ENCODE results near the gene MCOLN3. TPM values are rescaled to one million over a fixed set of nuclear protein-coding genes. Genes with fewer than 3 reads are reported as not detected.

The MCOLN3 gene
- 0.09 TPM in 1 of 2 replicates, not detected in the other for total RNA-seq
- long read RNA-seq, partial matches to known transcripts, result 0 of 1 reads
- long read RNA-seq, other reads (novel, unspliced or antisense), result 0 of 1 reads

DNA sequence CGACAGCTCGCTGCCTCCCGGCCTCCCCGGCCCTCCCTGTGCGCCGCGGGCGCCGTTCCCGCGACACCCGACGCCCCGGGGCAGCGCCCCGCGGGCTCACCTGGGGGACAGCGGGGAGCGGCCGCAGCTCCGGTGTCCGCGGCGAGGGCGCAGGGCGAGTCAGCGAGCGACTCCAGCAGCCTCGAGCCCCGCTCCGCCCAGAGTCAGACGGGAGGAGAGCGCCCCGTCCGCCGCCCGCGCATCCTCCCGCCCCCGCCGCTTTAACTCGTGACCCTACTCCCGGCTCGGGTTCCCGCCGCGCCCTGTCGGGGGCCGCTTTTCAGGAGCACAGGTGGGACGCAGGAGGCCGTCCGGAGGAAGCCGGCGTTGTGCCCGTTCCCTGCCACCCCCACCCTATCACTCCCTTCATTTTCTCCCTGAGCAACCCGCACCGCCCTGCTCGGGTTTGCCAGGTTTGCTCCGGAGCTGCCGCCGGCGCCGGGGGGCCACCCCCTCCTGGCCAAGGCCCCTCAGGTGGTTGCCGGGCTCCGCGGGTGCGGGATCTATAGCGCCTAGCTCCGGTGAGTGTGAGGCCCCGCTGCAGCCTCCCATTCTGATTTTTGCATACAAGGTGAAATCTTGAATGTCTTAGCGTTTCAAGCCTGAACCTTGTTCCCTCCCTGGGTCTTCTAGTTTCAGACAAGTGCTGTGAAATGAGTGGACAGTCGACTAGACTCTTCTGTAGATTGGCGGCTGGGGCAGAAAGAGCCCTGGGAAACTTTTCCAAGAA lies at the start of gene MCOLN3:
Gene MCOLN3 (minus strand): TSS at position 205 of the 769 bp plus-strand sequence. CDS start 3,140 bp downstream, outside the sequence.
- no peak for TF ChIP-seq CTCF (conservative IDR thresholded peaks at IDR 0.05)
- no peaks in the 10 kb centered on the region for H3K9me3 Mint-ChIP-seq
- H3K4me3 Mint-ChIP-seq, result peak within 1 kb of the TSS; percentile 76
- H3K27me3 Mint-ChIP-seq (ENCODE audit: low read depth), result peaks cover 81% of the 10 kb centered on the region
- DNase-seq (ENCODE audit: low read depth, low spot score), result peak; percentile 9
- H3K36me3 Mint-ChIP-seq (ENCODE audit: low read depth), result no peaks in the 10 kb centered on the region
- peaks cover 5% of the 10 kb centered on the region for H3K4me1 Mint-ChIP-seq
- H3K27ac Mint-ChIP-seq (ENCODE audit: unreplicated experiment), result no peak within 1 kb of the TSS

GRCh38 chr1:85093644-85094043 lies 45.3 kb upstream of the MCOLN3 start:
- H3K4me3 Mint-ChIP-seq, result no peak overlapping the region
- DNase-seq (ENCODE audit: low read depth, low spot score), result no peak

DNA sequence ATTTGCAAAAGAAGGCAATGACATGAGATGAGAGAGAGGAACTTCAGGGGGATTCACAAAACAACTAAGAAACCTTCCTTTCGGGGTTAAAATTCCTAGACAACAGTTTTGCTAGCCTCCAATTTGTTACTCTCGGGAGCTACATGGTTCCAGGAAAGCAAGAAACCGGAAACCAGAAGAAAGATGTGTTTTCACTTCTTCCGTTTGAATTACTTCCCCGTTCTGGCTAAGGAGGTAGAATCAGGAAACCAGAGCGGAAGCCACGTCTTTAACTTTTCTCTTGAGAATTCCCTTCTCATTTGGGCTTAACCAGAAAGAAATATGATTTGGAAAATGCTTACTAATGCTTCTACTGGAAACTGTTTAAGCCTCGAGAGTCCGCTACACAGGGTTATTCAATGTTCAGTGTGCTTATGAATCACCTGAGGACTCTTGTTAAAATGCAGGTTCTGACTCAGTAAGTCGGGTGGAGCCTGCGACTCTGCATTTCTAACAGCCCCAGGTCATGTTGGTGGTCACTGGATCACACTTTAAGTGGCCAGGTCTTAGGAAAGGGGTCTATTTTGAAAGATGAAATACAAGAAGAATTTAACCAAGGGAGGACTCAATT lies 43.5 kb upstream of the MCOLN3 start:
- Mint-ChIP-seq H3K9me3 (no peaks in the 10 kb centered on the region), H3K27ac (ENCODE audit: unreplicated experiment) (no peak overlapping the region)

More at GRCh38 chr1:85093644-85094043, 45.3 kb upstream of the MCOLN3 start:
- TF ChIP-seq CTCF (conservative IDR thresholded peaks at IDR 0.05), result no peak
- Mint-ChIP-seq H3K27ac (ENCODE audit: unreplicated experiment) (no peak overlapping the region), H3K36me3 (ENCODE audit: low read depth) (no peaks in the 10 kb centered on the region), H3K27me3 (ENCODE audit: low read depth) (peaks cover 12% of the 10 kb centered on the region), H3K4me1 (no peaks in the 10 kb centered on the region), H3K9me3 (no peaks in the 10 kb centered on the region)

DNA sequence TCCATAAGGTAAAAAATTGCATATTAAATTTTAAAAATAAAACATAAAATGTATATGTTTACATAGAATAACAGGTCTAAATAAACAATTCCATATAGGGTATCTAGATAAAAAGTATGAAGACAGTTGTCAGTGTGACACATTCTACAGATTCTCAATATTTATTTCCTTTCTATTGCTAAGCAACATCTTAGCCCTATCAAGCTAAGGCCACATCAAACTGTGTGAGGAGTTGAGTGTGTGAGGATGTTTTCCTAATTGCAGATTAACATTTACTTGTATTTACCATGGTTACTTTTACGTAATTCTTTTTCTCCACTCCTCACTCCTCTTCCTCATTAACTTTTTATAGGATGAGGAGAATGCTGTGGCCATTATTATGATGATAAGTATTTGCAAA lies 41.9 kb upstream of the MCOLN3 start:
- no peak for TF ChIP-seq CTCF (conservative IDR thresholded peaks at IDR 0.05)
- no peak overlapping the region for H3K4me3 Mint-ChIP-seq
- no peaks in the 10 kb centered on the region for H3K36me3 Mint-ChIP-seq (ENCODE audit: low read depth)
- H3K27me3 Mint-ChIP-seq (ENCODE audit: low read depth), result peaks cover 10% of the 10 kb centered on the region
- DNase-seq (ENCODE audit: low read depth, low spot score), result no peak
- H3K9me3 Mint-ChIP-seq, result no peaks in the 10 kb centered on the region
- no peaks in the 10 kb centered on the region for H3K4me1 Mint-ChIP-seq
- no peak overlapping the region for H3K27ac Mint-ChIP-seq (ENCODE audit: unreplicated experiment)

More for the DNA sequence above, 43.5 kb upstream of the MCOLN3 start:
- no peaks in the 10 kb centered on the region for H3K4me1 Mint-ChIP-seq
- no peaks in the 10 kb centered on the region for H3K36me3 Mint-ChIP-seq (ENCODE audit: low read depth)
- TF ChIP-seq CTCF (conservative IDR thresholded peaks at IDR 0.05), result no peak
- DNase-seq (ENCODE audit: low read depth, low spot score), result no peak
- H3K4me3 Mint-ChIP-seq, result no peak overlapping the region
- H3K27me3 Mint-ChIP-seq (ENCODE audit: low read depth), result peaks cover 12% of the 10 kb centered on the region

DNA sequence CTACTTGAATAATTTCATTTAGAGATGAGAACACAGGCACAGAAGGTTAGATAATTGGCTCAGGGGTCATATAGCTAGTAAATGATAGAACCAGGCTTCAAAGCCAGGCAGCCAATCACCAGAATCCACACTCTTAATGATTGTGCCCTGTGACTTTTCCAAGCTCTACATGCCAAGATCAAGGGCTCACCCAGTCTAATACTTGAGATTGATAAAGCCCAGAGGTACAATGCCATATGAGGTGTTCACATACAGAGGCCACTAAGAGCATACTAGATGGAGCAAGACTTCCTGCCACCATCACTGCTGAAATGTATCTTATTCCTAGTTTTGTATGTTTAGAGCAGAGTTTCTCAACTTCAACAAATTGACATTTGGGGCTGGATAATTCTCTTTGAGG lies 40.9 kb upstream of the MCOLN3 start:
- Mint-ChIP-seq H3K4me1 (no peaks in the 10 kb centered on the region), H3K27me3 (ENCODE audit: low read depth) (peaks cover 12% of the 10 kb centered on the region), H3K4me3 (no peak overlapping the region), H3K27ac (ENCODE audit: unreplicated experiment) (no peak overlapping the region), H3K9me3 (no peaks in the 10 kb centered on the region), H3K36me3 (ENCODE audit: low read depth) (no peaks in the 10 kb centered on the region)
- no peak for DNase-seq (ENCODE audit: low read depth, low spot score)
- TF ChIP-seq CTCF (conservative IDR thresholded peaks at IDR 0.05), result no peak
